HEK293T (cell line): ENCODE measurements around the gene CLEC1A.

ENCODE experiments used
- BHLHE40 ChIP-seq: fragments of 450-650 bp; IDR thresholded peaks from 2 replicates; pipeline ENCODE4 v1.6.1; 2016; ENCODE audit warnings: mild to moderate bottlenecking, moderate library complexity, borderline replicate concordance
- FOXK2 ChIP-seq: fragments of 450-650 bp; IDR thresholded peaks from 2 replicates; pipeline ENCODE4 v1.6.1; 2016; ENCODE audit warnings: mild to moderate bottlenecking
- HDGF ChIP-seq: fragments of 450-650 bp; IDR thresholded peaks from 2 replicates; pipeline ENCODE4 v1.6.1; 2017; ENCODE audit warnings: antibody characterized with exemption, borderline replicate concordance
- PKNOX1 ChIP-seq: fragments of 450-650 bp; IDR thresholded peaks from 2 replicates; pipeline ENCODE4 v1.6.1; 2016
- TARDBP ChIP-seq: fragments of 450-650 bp; IDR thresholded peaks from 2 replicates; pipeline ENCODE4 v1.6.1; 2016
- ZNF384 ChIP-seq: fragments of 450-650 bp; IDR thresholded peaks from 2 replicates; pipeline ENCODE4 v1.6.1; 2016

DNA sequence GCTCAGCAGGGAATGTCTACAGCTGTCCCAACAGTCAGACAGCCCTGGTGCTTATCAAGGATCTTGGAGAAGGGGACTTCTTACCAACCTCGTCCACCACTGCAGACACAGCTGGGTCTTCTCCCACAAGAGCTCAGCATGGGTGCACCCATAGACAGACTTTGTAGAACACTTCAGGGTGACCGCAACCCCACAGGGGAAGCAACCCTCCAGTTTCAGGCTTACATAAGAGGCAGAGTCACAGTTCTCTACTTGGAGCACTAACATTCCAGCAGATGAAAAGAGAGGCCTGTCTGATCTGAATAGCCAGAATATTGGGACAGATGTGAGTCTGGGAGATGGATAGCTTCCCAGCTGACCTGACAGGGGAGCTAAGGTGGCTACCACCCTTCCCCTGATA is 3.5 kb upstream of the CLEC1A start:
- TF ChIP-seq HDGF (no peak), BHLHE40 (no peak), ZNF384 (no peak), FOXK2 (no peak), TARDBP (no peak), PKNOX1 (no peak)
